HepG2 (cell line): Measurements from ENCODE around the gene HABP4. TPM values are rescaled to one million over a fixed set of nuclear protein-coding genes. Genes with fewer than 3 reads are reported as not detected.
A peak's percentile ranks its signal among the peaks of the same experiment; 100 is the strongest.

Source experiments
- E2F5 ChIP-seq: sonication (generic); formaldehyde crosslinking; conservative IDR thresholded peaks from 2 replicates; pipeline ENCODE4 v1.4.0; 2020; ENCODE audit warnings: missing genetic modification reagents
- HDAC6 ChIP-seq: fragments of 200-600 bp; sonication (generic); IDR thresholded peaks from 2 replicates; pipeline ENCODE4 v1.7.0; 2017; ENCODE audit warnings: mild to moderate bottlenecking, antibody characterized with exemption, low read length, low read depth
- KDM6A ChIP-seq: IDR thresholded peaks from 2 replicates; pipeline ENCODE4 v1.6.1; 2016; ENCODE audit warnings: low read depth
- MEIS1 ChIP-seq: sonication (generic); formaldehyde crosslinking; IDR thresholded peaks from 2 replicates; pipeline ENCODE4 v1.9.0; 2021; ENCODE audit warnings: mild to moderate bottlenecking, missing genetic modification reagents, moderate library complexity, borderline replicate concordance
- NR2F2 ChIP-seq: IDR thresholded peaks from 2 replicates; pipeline ENCODE4 v1.6.1; 2012; ENCODE audit warnings: low read depth, inconsistent platforms, borderline replicate concordance
- POLR2AphosphoS5 ChIP-seq: IDR thresholded peaks from 2 replicates; pipeline ENCODE4 v1.6.1; 2012; ENCODE audit warnings: low read depth, low read length
- RBM39 ChIP-seq: fragments of 200-400 bp; formaldehyde crosslinking; IDR thresholded peaks from one replicate; pipeline ENCODE4 v1.6.1; 2018; ENCODE audit warnings: antibody characterized with exemption, mild to moderate bottlenecking, low read depth, low read length; ENCODE audit not compliant: poor library complexity, severe bottlenecking
- RELA ChIP-seq: sonication (generic); formaldehyde crosslinking; IDR thresholded peaks from 2 replicates; pipeline ENCODE4 v1.4.0; 2020; ENCODE audit warnings: missing genetic modification reagents
- RFXANK ChIP-seq: IDR thresholded peaks from 2 replicates; pipeline ENCODE4 v1.6.1; 2016
- SATB2 ChIP-seq: sonication (generic); formaldehyde crosslinking; IDR thresholded peaks from 2 replicates; pipeline ENCODE4 v1.5.0; 2020; ENCODE audit warnings: missing genetic modification reagents
- TAF1 ChIP-seq: sonication (generic); formaldehyde crosslinking; IDR thresholded peaks from 2 replicates; pipeline ENCODE4 v1.4.0; 2020; ENCODE audit warnings: missing genetic modification reagents
- WIZ ChIP-seq: sonication (generic); formaldehyde crosslinking; IDR thresholded peaks from 2 replicates; pipeline ENCODE4 v1.5.1; 2020; ENCODE audit warnings: mild to moderate bottlenecking, missing genetic modification reagents
- ZBTB20 ChIP-seq: sonication (generic); formaldehyde crosslinking; IDR thresholded peaks from 2 replicates; pipeline ENCODE4 v1.8.1; 2023; ENCODE audit warnings: missing genetic modification reagents, low read depth, mild to moderate bottlenecking, borderline replicate concordance
- ZFYVE20 ChIP-seq: sonication (generic); formaldehyde crosslinking; IDR thresholded peaks from 2 replicates; pipeline ENCODE4 v1.8.0; 2023; ENCODE audit warnings: low read depth, mild to moderate bottlenecking, moderate library complexity, missing genetic modification reagents, borderline replicate concordance
- ZNF138 ChIP-seq: sonication (generic); formaldehyde crosslinking; IDR thresholded peaks from 2 replicates; pipeline ENCODE4 v1.5.0; 2020; ENCODE audit warnings: mild to moderate bottlenecking, low read depth, missing genetic modification reagents
- ZNF234 ChIP-seq: sonication (generic); formaldehyde crosslinking; conservative IDR thresholded peaks from 2 replicates; pipeline ENCODE4 v1.5.1; 2020; ENCODE audit warnings: mild to moderate bottlenecking, missing genetic modification reagents
- ZNF710 ChIP-seq: sonication (generic); formaldehyde crosslinking; IDR thresholded peaks from 2 replicates; pipeline ENCODE4 v1.5.0; 2020; ENCODE audit warnings: mild to moderate bottlenecking, missing genetic modification reagents, borderline replicate concordance
- ZNF713 ChIP-seq: sonication (generic); formaldehyde crosslinking; IDR thresholded peaks from 2 replicates; pipeline ENCODE4 v1.4.0; 2020; ENCODE audit warnings: mild to moderate bottlenecking, missing genetic modification reagents
- polyA plus RNA-seq, 8 experiments: library from polyadenylated mRNA; depleted of rRNA in 3 of 8; stranded (reverse) in 7 of 8; unstranded in 1 of 8; fragments of >200 nt; fragmentation: Illumina TruSeq in 4 of 8; extraction: Trizol in 4 of 8; gene quantifications; 2 replicates each; pipeline versions ENCODE4 v1.2.1 to v1.2.3, GENCODE V29; 2011 to 2016; ENCODE audit warnings: low read depth in 4 of 8, missing spikeins in 1 of 8, mixed read lengths in 1 of 8; ENCODE audit not compliant: insufficient read depth in 1 of 8
- total RNA-seq, 5 experiments: library from RNA; depleted of rRNA; stranded (reverse); fragments of >200 nt; fragmentation: Illumina TruSeq; extraction: Trizol; gene quantifications; 2 replicates each; pipeline ENCODE4 v1.2.3, GENCODE V29; 2016; ENCODE audit warnings: low read depth in 1 of 5
- TF ChIP-seq, protein P1 (sequence below): IDR thresholded peaks from 2 replicates; pipeline ENCODE4 v1.6.1; 2016; ENCODE audit warnings: missing compliant biosample characterization, missing genetic modification reagents, borderline replicate concordance
- TF ChIP-seq, protein P2 (sequence below): sonication (generic); formaldehyde crosslinking; IDR thresholded peaks from 2 replicates; pipeline ENCODE4 v1.9.0; 2021; ENCODE audit warnings: missing genetic modification reagents, borderline replicate concordance
- TF ChIP-seq, protein P3 (sequence below): sonication (generic); formaldehyde crosslinking; IDR thresholded peaks from 2 replicates; pipeline ENCODE4 v1.4.0; 2020; ENCODE audit warnings: mild to moderate bottlenecking, missing genetic modification reagents

Gene HABP4
- total and polyA plus RNA-seq, 2 of the 13 experiments (the other 11 are each of a cell fraction or from before 2014, with no cell fraction given) = 14.3 to 26.6 TPM

GRCh38 chr9:96436456-96437126 is 13.4 kb upstream of the HABP4 start (continued):
- 0 out of 2 replicates have a peak, but pooled peaks have one; percentile 89 for TF ChIP-seq SATB2 (CRISPR knock-in tag)
- TF ChIP-seq ZBTB20 (CRISPR knock-in tag) = peak; percentile 72; the same call in 1 of the 2 replicates
- no peak for TF ChIP-seq RBM39
- TF ChIP-seq ZNF138 (CRISPR knock-in tag) = peak; percentile 83; the same call in 1 of the 2 replicates
- TF ChIP-seq ZNF713 (CRISPR knock-in tag) = 0 out of 2 replicates have a peak, but pooled peaks have one; percentile 45
- no peak for TF ChIP-seq E2F5 (CRISPR knock-in tag)
- no peak for TF ChIP-seq ZFYVE20
- TF ChIP-seq, protein P1, sequence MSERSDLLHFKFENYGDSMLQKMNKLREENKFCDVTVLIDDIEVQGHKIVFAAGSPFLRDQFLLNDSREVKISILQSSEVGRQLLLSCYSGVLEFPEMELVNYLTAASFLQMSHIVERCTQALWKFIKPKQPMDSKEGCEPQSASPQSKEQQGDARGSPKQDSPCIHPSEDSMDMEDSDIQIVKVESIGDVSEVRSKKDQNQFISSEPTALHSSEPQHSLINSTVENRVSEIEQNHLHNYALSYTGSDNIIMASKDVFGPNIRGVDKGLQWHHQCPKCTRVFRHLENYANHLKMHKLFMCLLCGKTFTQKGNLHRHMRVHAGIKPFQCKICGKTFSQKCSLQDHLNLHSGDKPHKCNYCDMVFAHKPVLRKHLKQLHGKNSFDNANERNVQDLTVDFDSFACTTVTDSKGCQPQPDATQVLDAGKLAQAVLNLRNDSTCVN (CRISPR knock-in tag) = peak; percentile 63; the same call in 1 of the 2 replicates
- TF ChIP-seq, protein P2, sequence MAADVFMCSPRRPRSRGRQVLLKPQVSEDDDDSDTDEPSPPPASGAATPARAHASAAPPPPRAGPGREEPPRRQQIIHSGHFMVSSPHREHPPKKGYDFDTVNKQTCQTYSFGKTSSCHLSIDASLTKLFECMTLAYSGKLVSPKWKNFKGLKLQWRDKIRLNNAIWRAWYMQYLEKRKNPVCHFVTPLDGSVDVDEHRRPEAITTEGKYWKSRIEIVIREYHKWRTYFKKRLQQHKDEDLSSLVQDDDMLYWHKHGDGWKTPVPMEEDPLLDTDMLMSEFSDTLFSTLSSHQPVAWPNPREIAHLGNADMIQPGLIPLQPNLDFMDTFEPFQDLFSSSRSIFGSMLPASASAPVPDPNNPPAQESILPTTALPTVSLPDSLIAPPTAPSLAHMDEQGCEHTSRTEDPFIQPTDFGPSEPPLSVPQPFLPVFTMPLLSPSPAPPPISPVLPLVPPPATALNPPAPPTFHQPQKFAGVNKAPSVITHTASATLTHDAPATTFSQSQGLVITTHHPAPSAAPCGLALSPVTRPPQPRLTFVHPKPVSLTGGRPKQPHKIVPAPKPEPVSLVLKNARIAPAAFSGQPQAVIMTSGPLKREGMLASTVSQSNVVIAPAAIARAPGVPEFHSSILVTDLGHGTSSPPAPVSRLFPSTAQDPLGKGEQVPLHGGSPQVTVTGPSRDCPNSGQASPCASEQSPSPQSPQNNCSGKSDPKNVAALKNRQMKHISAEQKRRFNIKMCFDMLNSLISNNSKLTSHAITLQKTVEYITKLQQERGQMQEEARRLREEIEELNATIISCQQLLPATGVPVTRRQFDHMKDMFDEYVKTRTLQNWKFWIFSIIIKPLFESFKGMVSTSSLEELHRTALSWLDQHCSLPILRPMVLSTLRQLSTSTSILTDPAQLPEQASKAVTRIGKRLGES (CRISPR knock-in tag) = peak; percentile 92; the same call in 1 of the 2 replicates
- TF ChIP-seq MEIS1 = no peak
- no peak for TF ChIP-seq HDAC6
- no peak for TF ChIP-seq KDM6A
- TF ChIP-seq, protein P3, sequence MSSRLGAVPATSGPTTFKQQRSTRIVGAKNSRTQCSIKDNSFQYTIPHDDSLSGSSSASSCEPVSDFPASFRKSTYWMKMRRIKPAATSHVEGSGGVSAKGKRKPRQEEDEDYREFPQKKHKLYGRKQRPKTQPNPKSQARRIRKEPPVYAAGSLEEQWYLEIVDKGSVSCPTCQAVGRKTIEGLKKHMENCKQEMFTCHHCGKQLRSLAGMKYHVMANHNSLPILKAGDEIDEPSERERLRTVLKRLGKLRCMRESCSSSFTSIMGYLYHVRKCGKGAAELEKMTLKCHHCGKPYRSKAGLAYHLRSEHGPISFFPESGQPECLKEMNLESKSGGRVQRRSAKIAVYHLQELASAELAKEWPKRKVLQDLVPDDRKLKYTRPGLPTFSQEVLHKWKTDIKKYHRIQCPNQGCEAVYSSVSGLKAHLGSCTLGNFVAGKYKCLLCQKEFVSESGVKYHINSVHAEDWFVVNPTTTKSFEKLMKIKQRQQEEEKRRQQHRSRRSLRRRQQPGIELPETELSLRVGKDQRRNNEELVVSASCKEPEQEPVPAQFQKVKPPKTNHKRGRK (CRISPR knock-in tag) = 0 out of 2 replicates have a peak, but pooled peaks have one; percentile 10
- TF ChIP-seq POLR2AphosphoS5 = no peak; the same call in 1 of the 2 replicates
- peak; percentile 50; the same call in 1 of the 2 replicates for TF ChIP-seq NR2F2
- TF ChIP-seq WIZ = 0 out of 2 replicates have a peak, but pooled peaks have one; percentile 80
- TF ChIP-seq TAF1 (CRISPR knock-in tag) = peak; percentile 45
- no peak for TF ChIP-seq ZNF234 (CRISPR knock-in tag)
- TF ChIP-seq RELA (CRISPR knock-in tag) = no peak
- 0 out of 2 replicates have a peak, but pooled peaks have one; percentile 25 for TF ChIP-seq ZNF710 (CRISPR knock-in tag)
- TF ChIP-seq RFXANK (CRISPR knock-in tag) = no peak
